IMR-90 (cell line): ENCODE results near the gene ST14. TPM values are rescaled to one million over a fixed set of nuclear protein-coding genes. Genes with fewer than 3 reads are reported as not detected.

ENCODE experiments used
- ATAC-seq: fragments of 200-7000 bp; cut with Tn5 transposase; 2 replicates; pipeline ENCODE4 v1.9.1; 2020; ENCODE audit warnings: low read depth, mild to moderate bottlenecking, moderate library complexity
- BruUV-seq: library from RNA; stranded (reverse); fragments of 400-500 nt; replicated peaks from 2 replicates; lab custom pipeline; 2021; lab: Mats Ljungman, UMichigan
- CTCF ChIA-PET: fragments of 300-600 bp; formaldehyde crosslinking; extraction: SDS; loops from one replicate; lab custom pipeline; 2021; ENCODE audit warnings: antibody characterized with exemption; lab: Yijun Ruan, JAX
- POLR2A ChIA-PET: fragments of 300-600 bp; sonication (Branson Sonifier 250); formaldehyde crosslinking; loops from one replicate; lab custom pipeline; 2022; ENCODE audit warnings: antibody characterized with exemption; ENCODE audit not compliant: unreplicated experiment; lab: Charles Lee
- DNase-seq: peaks from one replicate; pipeline ENCODE4 v3.0.0; 2013
- H2AFZ ChIP-seq: replicated peaks from 2 replicates; pipeline ENCODE3; 2013; ENCODE audit warnings: low read length, mild to moderate bottlenecking; ENCODE audit not compliant: poor library complexity
- H2AK5ac ChIP-seq: 2 replicates; pipeline ENCODE4 v1.6.1; 2013; ENCODE audit warnings: low read depth, low read length, inconsistent platforms
- H2AK9ac ChIP-seq: replicated peaks from 2 replicates; pipeline ENCODE3; 2013; ENCODE audit warnings: mild to moderate bottlenecking, low read depth, low read length, moderate library complexity; ENCODE audit not compliant: poor library complexity
- H2BK120ac ChIP-seq: 2 replicates; pipeline ENCODE4 v1.6.1; 2013; ENCODE audit warnings: low read depth, low read length, inconsistent platforms
- H2BK15ac ChIP-seq: 3 replicates; pipeline ENCODE4 v1.6.1; 2013; ENCODE audit warnings: low read depth, low read length, inconsistent platforms
- H2BK20ac ChIP-seq: 2 replicates; pipeline ENCODE4 v1.6.1; 2013; ENCODE audit warnings: low read depth, mild to moderate bottlenecking, inconsistent platforms, low read length, moderate library complexity
- H2BK5ac ChIP-seq: 2 replicates; pipeline ENCODE4 v1.6.1; 2013; ENCODE audit warnings: mild to moderate bottlenecking, low read depth, low read length, inconsistent platforms; ENCODE audit not compliant: poor library complexity, severe bottlenecking
- H3K14ac ChIP-seq: replicated peaks from 2 replicates; pipeline ENCODE4 v1.6.1; 2013; ENCODE audit warnings: low read depth, low read length, inconsistent platforms
- H3K18ac ChIP-seq: 2 replicates; pipeline ENCODE4 v1.6.1; 2013; ENCODE audit warnings: low read depth, low read length, control low read depth
- H3K23ac ChIP-seq: 2 replicates; pipeline ENCODE4 v1.6.1; 2013; ENCODE audit warnings: low read depth, low read length, inconsistent platforms
- H3K27ac ChIP-seq: 2 replicates; pipeline ENCODE4 v1.5.1; 2013; ENCODE audit warnings: mild to moderate bottlenecking, control low read depth, low read length; ENCODE audit not compliant: insufficient read depth
- H3K27me3 ChIP-seq: 2 replicates; pipeline ENCODE4 v1.6.1; 2013; ENCODE audit warnings: low read length; ENCODE audit not compliant: control insufficient read depth, insufficient read depth
- H3K36me3 ChIP-seq: 2 replicates; pipeline ENCODE4 v1.6.1; 2013; ENCODE audit warnings: low read length, mixed read lengths; ENCODE audit not compliant: control insufficient read depth, insufficient read depth
- H3K4ac ChIP-seq: 2 replicates; pipeline ENCODE4 v1.6.1; 2013; ENCODE audit warnings: low read depth, low read length, inconsistent platforms
- H3K4me1 ChIP-seq: 2 replicates; pipeline ENCODE4 v1.6.1; 2013; ENCODE audit warnings: low read length, mixed read lengths; ENCODE audit not compliant: control insufficient read depth, insufficient read depth
- H3K4me2 ChIP-seq: 2 replicates; pipeline ENCODE4 v1.6.1; 2013; ENCODE audit warnings: low read depth, mild to moderate bottlenecking, control low read depth, low read length, moderate library complexity
- H3K4me3 ChIP-seq: 2 replicates; pipeline ENCODE4 v1.5.1; 2013; ENCODE audit warnings: low read depth, mild to moderate bottlenecking, control low read depth, low read length, moderate library complexity; ENCODE audit not compliant: insufficient read depth
- H3K56ac ChIP-seq: 2 replicates; pipeline ENCODE4 v1.6.1; 2013; ENCODE audit warnings: low read length, inconsistent platforms; ENCODE audit not compliant: insufficient read depth; ENCODE audit errors: extremely low read depth
- H3K79me1 ChIP-seq, 2 experiments: 2 replicates each; pipeline ENCODE4 v1.6.1; 2013; ENCODE audit warnings: low read length in 2 of 2, inconsistent platforms in 1 of 2, low read depth in 1 of 2
- H3K9ac ChIP-seq: 2 replicates; pipeline ENCODE4 v1.6.1; 2013; ENCODE audit warnings: low read depth, low read length, control low read depth
- H3K9me1 ChIP-seq: 2 replicates; pipeline ENCODE4 v1.6.1; 2013; ENCODE audit warnings: low read length, inconsistent platforms; ENCODE audit not compliant: insufficient read depth
- H3K9me3 ChIP-seq: 2 replicates; pipeline ENCODE4 v1.6.1; 2013; ENCODE audit warnings: low read length; ENCODE audit not compliant: control insufficient read depth, insufficient read depth
- H4K20me1 ChIP-seq: 2 replicates; pipeline ENCODE4 v1.6.1; 2013; ENCODE audit warnings: low read length, inconsistent platforms; ENCODE audit not compliant: insufficient read depth
- H4K5ac ChIP-seq: 2 replicates; pipeline ENCODE4 v1.6.1; 2013; ENCODE audit warnings: mild to moderate bottlenecking, low read depth, low read length, control low read depth
- H4K8ac ChIP-seq, 2 experiments: 2 replicates each; pipeline ENCODE4 v1.6.1; 2013; ENCODE audit warnings: low read depth in 2 of 2, low read length in 2 of 2, control low read depth in 1 of 2, inconsistent platforms in 1 of 2
- H4K91ac ChIP-seq: 2 replicates; pipeline ENCODE4 v1.6.1; 2013; ENCODE audit warnings: low read depth, low read length, inconsistent platforms; ENCODE audit not compliant: insufficient read depth
- BHLHE40 ChIP-seq: fragments of 150-350 bp; IDR thresholded peaks from 2 replicates; pipeline ENCODE4 v1.6.1; 2016; ENCODE audit warnings: mild to moderate bottlenecking, low read depth, low read length
- CEBPB ChIP-seq: IDR thresholded peaks from 2 replicates; pipeline ENCODE4 v1.6.1; 2012; ENCODE audit warnings: low read depth, low read length, improper control_type of control experiment
- CTCF ChIP-seq: conservative IDR thresholded peaks from 2 replicates; pipeline ENCODE4 v1.5.1; 2012; ENCODE audit warnings: mild to moderate bottlenecking, low read depth, low read length, improper control_type of control experiment
- ELK1 ChIP-seq: fragments of 150-350 bp; IDR thresholded peaks from 2 replicates; pipeline ENCODE4 v1.6.1; 2016; ENCODE audit warnings: low read depth, mild to moderate bottlenecking, low read length, moderate library complexity, borderline replicate concordance
- FOS ChIP-seq: fragments of 150-350 bp; IDR thresholded peaks from 2 replicates; pipeline ENCODE4 v1.6.1; 2016; ENCODE audit warnings: low read depth, low read length
- MXI1 ChIP-seq: IDR thresholded peaks from 2 replicates; pipeline ENCODE4 v1.6.1; 2012; ENCODE audit warnings: low read depth, mild to moderate bottlenecking, low read length, moderate library complexity, borderline replicate concordance
- NFE2L2 ChIP-seq: fragments of 150-350 bp; IDR thresholded peaks from 2 replicates; pipeline ENCODE4 v1.6.1; 2016; ENCODE audit warnings: low read depth, mild to moderate bottlenecking, low read length
- POLR2A ChIP-seq: IDR thresholded peaks from 2 replicates; pipeline ENCODE4 v1.6.1; 2012; ENCODE audit warnings: mild to moderate bottlenecking, low read depth, low read length
- RCOR1 ChIP-seq: IDR thresholded peaks from 2 replicates; pipeline ENCODE4 v1.6.1; 2012; ENCODE audit warnings: mild to moderate bottlenecking, low read length, improper control_type of control experiment; ENCODE audit not compliant: insufficient replicate concordance
- RFX5 ChIP-seq: IDR thresholded peaks from 2 replicates; pipeline ENCODE4 v1.8.0; 2012; ENCODE audit warnings: low read depth, mild to moderate bottlenecking, low read length, moderate library complexity
- USF2 ChIP-seq: fragments of 150-350 bp; IDR thresholded peaks from 2 replicates; pipeline ENCODE4 v1.6.1; 2017; ENCODE audit warnings: mild to moderate bottlenecking, antibody characterized with exemption, low read length, low read depth
- WGBS, 2 experiments: methylation state at CpG; one replicate each; pipeline versions ENCODE4 v1.1.5 to v1.1.7; 2013; ENCODE audit warnings: missing lambda C conversion rate in 2 of 2; ENCODE audit not compliant: insufficient read length in 1 of 2; ENCODE audit errors: extremely low coverage in 2 of 2; 5-methylcytosine and 5-hydroxymethylcytosine counted together
- dilution Hi-C: fragments of 300-500 bp; cut with HindIII; formaldehyde crosslinking; loops from one replicate; pipeline ENCODE4 v1.14.3; 2018; ENCODE audit warnings: low sequenced_read_pairs; ENCODE audit not compliant: unreplicated experiment
- in situ Hi-C: fragments of 300-500 bp; cut with MboI; formaldehyde crosslinking; loops from 3 replicates; pipeline ENCODE4 v1.14.3; 2019; ENCODE audit warnings: low sequenced_read_pairs, inconsistent platforms, mixed read lengths
- intact Hi-C: fragments of 100-400 bp; cut with micrococcal nuclease; formaldehyde crosslinking; loops from 2 replicates; pipeline ENCODE4 v1.10.0; 2022
- polyA plus RNA-seq, 3 experiments: library from polyadenylated mRNA; depleted of rRNA; stranded (reverse); fragments of >200 nt; gene quantifications; 2 replicates each; pipeline ENCODE4 v1.2.3, GENCODE V29; 2012; ENCODE audit warnings: low replicate concordance in 1 of 3
- total RNA-seq: library from RNA; depleted of rRNA; stranded (reverse); fragments of >200 nt; gene quantifications from 2 replicates; pipeline ENCODE4 v1.2.3, GENCODE V29; 2012

ST14 gene
- total and polyA plus RNA-seq, 2 of the 4 experiments (the other 2 are of a cell fraction) = not detected

DNA sequence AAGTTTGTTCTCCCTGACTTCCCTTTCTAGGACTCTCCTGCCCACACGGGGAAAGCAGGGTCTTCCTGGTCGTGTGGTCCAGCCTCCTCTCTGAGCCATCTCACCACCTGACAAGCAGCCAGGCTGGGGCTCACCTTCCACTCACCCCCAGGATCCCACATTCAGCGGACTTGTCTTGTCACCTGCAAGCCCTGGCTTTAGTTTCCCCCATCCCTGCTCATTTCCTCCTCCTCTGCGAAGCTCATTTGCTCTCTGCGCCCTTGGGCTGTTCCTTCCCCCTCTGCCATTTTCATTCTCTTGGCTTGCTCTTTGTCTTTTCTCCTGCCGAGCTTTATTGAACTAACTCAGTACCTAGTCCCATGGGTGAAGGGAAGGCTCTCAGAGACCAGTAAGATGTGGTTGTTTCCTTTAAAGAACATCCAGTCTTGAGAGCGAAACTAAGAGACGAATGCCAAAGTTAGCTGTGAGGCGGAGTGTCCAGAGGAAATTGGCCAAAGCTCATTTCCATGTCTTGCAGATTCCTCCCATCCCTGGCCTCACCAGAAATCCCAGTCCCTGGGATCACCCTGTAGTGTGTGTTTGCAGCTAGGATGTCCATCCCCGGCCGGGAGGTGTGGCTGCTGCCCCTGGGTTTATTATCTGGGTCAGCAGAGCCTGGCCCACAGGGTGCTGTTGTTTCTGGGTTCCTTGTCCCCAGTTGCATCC is 2.0 kb downstream of the ST14 start:
- no peak overlapping the region for H3K18ac ChIP-seq
- H3K27me3 ChIP-seq = peaks cover 54% of the 10 kb centered on the region
- no TSS peak for BruUV-seq
- H3K9ac ChIP-seq = no peak overlapping the region
- POLR2A ChIA-PET = no interaction called here
- peaks cover 2% of the 10 kb centered on the region for H3K4me1 ChIP-seq
- no peak for ATAC-seq
- 82% methylated on average over 2 of the region's 11 CpGs; no CpG with 5 or more reads in 1 of the 2 experiments for WGBS, 2 experiments
- no peak overlapping the region for H3K23ac ChIP-seq
- no peaks in the 10 kb centered on the region for H4K20me1 ChIP-seq
- peaks cover 9% of the 10 kb centered on the region for H3K9me1 ChIP-seq
- H3K36me3 ChIP-seq = no peaks in the 10 kb centered on the region
- no peak overlapping the region for H3K14ac ChIP-seq
- TF ChIP-seq BHLHE40 = no peak
- no peak for TF ChIP-seq RCOR1
- TF ChIP-seq ELK1 = no peak
- no peak for TF ChIP-seq RFX5
- no peak for TF ChIP-seq MXI1
- TF ChIP-seq FOS = no peak
- no peak for TF ChIP-seq CTCF
- TF ChIP-seq NFE2L2 = no peak
- no peak for TF ChIP-seq POLR2A
- TF ChIP-seq USF2 = no peak
- TF ChIP-seq CEBPB = no peak
- no peak overlapping the region for H2BK120ac ChIP-seq
- H2AFZ ChIP-seq = no peak overlapping the region
- H2BK20ac ChIP-seq = no peak overlapping the region
- no peak overlapping the region for H3K4me3 ChIP-seq
- CTCF ChIA-PET = no interaction called here
- H3K9me3 ChIP-seq = no peaks in the 10 kb centered on the region
- H4K8ac ChIP-seq = no peak overlapping the region
- no peak overlapping the region for H2BK15ac ChIP-seq
- no peak overlapping the region for H3K56ac ChIP-seq
- H2AK9ac ChIP-seq = no peak overlapping the region
- no peak overlapping the region for H3K27ac ChIP-seq
- dilution Hi-C loops (no loop called here), in situ Hi-C loops (no loop called here), intact Hi-C loops (no loop called here)
- no peaks in the 10 kb centered on the region for H3K79me1 ChIP-seq
- H3K4me2 ChIP-seq = no peak overlapping the region
- no peak overlapping the region for H4K5ac ChIP-seq
- DNase-seq = no peak
- no peak overlapping the region for H3K4ac ChIP-seq
- no peak overlapping the region; the same call in 1 of the 2 replicates for H2AK5ac ChIP-seq
- H2BK5ac ChIP-seq = no peak overlapping the region
- no peak overlapping the region for H4K91ac ChIP-seq
